ENCODE data around the gene NDUFC2. TPM values are rescaled to one million over a fixed set of nuclear protein-coding genes. Genes with fewer than 3 reads are reported as not detected.

The NDUFC2 gene
- total and polyA plus RNA-seq, 2 experiments from 2014 or later, result 122 to 711 TPM

DNA sequence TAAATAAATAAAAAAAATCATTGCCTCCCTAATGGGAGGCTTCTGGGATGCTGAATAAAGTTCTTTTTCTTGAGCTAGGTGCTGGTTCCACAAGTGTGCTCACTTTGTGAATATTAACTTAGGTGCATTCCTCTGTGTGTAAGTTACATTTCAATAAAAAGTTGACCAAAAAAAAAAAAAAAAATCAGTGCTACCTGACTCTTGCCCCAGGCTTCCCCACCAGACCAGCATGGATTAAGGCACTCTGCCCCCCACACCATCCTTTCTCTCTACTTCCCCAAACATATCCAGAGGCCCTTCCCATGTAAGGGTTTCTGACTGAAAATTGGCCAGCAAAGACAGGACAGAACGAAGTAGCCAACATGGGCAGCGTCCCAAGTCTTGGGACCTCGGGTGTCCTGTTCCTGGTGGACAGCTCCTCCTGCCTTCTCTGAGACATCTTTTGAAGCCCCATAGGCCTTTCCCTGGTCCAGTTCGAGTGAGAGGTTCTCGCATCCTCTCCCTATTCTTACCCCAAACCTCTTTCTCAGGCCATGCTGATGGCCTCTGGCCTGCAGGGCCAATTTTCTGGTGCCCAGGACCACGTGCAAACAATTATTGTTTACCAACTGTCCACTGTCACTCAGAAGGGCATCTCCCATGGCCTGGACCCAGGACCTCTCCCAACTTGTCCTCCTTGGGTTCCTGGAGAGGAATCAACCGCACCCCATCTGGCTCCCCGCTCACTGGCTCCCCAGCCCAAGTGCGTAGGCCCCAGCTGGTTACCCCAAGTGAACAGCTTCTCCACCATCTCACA lies 41.6 kb downstream of the NDUFC2 start:
- Histone ChIP-seq H3K4me1 (ENCODE audit: insufficient read depth) (peaks cover 3% of the 10 kb centered on the region), H3K4me2 (no peak overlapping the region), H3K27me3 (ENCODE audit: insufficient read depth) (no peaks in the 10 kb centered on the region), H3K9me2 (ENCODE audit: insufficient read depth) (peaks cover 6% of the 10 kb centered on the region; the same call in 1 of the 2 replicates), H3K27ac (ENCODE audit: low read depth) (no peak overlapping the region), H3K79me2 (replicated peaks; ENCODE audit: insufficient read depth) (no peaks in the 10 kb centered on the region), H3K4me3 (no peak overlapping the region), H2AFZ (no peak overlapping the region), H4K20me1 (replicated peaks; ENCODE audit: insufficient read depth) (no peaks in the 10 kb centered on the region), H3F3A (replicated peaks; ENCODE audit: low read depth) (no peaks in the 10 kb centered on the region), H3K36me3 (ENCODE audit: insufficient read depth) (no peaks in the 10 kb centered on the region)
- no peaks in the 10 kb centered on the region for H3K9me3 Mint-ChIP-seq
- H3K4me1 Mint-ChIP-seq, result peaks cover 19% of the 10 kb centered on the region
- DNase-seq (ENCODE audit: low spot score) (no peak), ATAC-seq (no peak)
- peaks cover 4% of the 10 kb centered on the region for H3K27me3 Mint-ChIP-seq (ENCODE audit: insufficient read depth, low read depth, poor library complexity)
- no peak overlapping the region for H3K4me3 Mint-ChIP-seq
- no peak for TF ChIP-seq EZH2phosphoT487 (IDR thresholded peaks at IDR 0.05; ENCODE audit: unreplicated experiment)
- no peak for TF ChIP-seq POLR2AphosphoS5 (IDR thresholded peaks at IDR 0.05; ENCODE audit: low read depth)
- no peak for TF ChIP-seq STAT1 (IDR thresholded peaks at IDR 0.05; ENCODE audit: unreplicated experiment)
- TF ChIP-seq, protein P1, sequence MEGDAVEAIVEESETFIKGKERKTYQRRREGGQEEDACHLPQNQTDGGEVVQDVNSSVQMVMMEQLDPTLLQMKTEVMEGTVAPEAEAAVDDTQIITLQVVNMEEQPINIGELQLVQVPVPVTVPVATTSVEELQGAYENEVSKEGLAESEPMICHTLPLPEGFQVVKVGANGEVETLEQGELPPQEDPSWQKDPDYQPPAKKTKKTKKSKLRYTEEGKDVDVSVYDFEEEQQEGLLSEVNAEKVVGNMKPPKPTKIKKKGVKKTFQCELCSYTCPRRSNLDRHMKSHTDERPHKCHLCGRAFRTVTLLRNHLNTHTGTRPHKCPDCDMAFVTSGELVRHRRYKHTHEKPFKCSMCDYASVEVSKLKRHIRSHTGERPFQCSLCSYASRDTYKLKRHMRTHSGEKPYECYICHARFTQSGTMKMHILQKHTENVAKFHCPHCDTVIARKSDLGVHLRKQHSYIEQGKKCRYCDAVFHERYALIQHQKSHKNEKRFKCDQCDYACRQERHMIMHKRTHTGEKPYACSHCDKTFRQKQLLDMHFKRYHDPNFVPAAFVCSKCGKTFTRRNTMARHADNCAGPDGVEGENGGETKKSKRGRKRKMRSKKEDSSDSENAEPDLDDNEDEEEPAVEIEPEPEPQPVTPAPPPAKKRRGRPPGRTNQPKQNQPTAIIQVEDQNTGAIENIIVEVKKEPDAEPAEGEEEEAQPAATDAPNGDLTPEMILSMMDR (conservative IDR thresholded peaks at IDR 0.05; ENCODE audit: low read depth in 2 of 2), result no peak
- TF ChIP-seq JUNB (IDR thresholded peaks at IDR 0.05; ENCODE audit: unreplicated experiment), result no peak
- no peak for TF ChIP-seq ZNF331 (CRISPR knock-in tag; IDR thresholded peaks at IDR 0.05; ENCODE audit: low read depth)
- TF ChIP-seq, protein P2, sequence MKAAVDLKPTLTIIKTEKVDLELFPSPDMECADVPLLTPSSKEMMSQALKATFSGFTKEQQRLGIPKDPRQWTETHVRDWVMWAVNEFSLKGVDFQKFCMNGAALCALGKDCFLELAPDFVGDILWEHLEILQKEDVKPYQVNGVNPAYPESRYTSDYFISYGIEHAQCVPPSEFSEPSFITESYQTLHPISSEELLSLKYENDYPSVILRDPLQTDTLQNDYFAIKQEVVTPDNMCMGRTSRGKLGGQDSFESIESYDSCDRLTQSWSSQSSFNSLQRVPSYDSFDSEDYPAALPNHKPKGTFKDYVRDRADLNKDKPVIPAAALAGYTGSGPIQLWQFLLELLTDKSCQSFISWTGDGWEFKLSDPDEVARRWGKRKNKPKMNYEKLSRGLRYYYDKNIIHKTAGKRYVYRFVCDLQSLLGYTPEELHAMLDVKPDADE (IDR thresholded peaks at IDR 0.05), result no peak
- TF ChIP-seq, protein P3, sequence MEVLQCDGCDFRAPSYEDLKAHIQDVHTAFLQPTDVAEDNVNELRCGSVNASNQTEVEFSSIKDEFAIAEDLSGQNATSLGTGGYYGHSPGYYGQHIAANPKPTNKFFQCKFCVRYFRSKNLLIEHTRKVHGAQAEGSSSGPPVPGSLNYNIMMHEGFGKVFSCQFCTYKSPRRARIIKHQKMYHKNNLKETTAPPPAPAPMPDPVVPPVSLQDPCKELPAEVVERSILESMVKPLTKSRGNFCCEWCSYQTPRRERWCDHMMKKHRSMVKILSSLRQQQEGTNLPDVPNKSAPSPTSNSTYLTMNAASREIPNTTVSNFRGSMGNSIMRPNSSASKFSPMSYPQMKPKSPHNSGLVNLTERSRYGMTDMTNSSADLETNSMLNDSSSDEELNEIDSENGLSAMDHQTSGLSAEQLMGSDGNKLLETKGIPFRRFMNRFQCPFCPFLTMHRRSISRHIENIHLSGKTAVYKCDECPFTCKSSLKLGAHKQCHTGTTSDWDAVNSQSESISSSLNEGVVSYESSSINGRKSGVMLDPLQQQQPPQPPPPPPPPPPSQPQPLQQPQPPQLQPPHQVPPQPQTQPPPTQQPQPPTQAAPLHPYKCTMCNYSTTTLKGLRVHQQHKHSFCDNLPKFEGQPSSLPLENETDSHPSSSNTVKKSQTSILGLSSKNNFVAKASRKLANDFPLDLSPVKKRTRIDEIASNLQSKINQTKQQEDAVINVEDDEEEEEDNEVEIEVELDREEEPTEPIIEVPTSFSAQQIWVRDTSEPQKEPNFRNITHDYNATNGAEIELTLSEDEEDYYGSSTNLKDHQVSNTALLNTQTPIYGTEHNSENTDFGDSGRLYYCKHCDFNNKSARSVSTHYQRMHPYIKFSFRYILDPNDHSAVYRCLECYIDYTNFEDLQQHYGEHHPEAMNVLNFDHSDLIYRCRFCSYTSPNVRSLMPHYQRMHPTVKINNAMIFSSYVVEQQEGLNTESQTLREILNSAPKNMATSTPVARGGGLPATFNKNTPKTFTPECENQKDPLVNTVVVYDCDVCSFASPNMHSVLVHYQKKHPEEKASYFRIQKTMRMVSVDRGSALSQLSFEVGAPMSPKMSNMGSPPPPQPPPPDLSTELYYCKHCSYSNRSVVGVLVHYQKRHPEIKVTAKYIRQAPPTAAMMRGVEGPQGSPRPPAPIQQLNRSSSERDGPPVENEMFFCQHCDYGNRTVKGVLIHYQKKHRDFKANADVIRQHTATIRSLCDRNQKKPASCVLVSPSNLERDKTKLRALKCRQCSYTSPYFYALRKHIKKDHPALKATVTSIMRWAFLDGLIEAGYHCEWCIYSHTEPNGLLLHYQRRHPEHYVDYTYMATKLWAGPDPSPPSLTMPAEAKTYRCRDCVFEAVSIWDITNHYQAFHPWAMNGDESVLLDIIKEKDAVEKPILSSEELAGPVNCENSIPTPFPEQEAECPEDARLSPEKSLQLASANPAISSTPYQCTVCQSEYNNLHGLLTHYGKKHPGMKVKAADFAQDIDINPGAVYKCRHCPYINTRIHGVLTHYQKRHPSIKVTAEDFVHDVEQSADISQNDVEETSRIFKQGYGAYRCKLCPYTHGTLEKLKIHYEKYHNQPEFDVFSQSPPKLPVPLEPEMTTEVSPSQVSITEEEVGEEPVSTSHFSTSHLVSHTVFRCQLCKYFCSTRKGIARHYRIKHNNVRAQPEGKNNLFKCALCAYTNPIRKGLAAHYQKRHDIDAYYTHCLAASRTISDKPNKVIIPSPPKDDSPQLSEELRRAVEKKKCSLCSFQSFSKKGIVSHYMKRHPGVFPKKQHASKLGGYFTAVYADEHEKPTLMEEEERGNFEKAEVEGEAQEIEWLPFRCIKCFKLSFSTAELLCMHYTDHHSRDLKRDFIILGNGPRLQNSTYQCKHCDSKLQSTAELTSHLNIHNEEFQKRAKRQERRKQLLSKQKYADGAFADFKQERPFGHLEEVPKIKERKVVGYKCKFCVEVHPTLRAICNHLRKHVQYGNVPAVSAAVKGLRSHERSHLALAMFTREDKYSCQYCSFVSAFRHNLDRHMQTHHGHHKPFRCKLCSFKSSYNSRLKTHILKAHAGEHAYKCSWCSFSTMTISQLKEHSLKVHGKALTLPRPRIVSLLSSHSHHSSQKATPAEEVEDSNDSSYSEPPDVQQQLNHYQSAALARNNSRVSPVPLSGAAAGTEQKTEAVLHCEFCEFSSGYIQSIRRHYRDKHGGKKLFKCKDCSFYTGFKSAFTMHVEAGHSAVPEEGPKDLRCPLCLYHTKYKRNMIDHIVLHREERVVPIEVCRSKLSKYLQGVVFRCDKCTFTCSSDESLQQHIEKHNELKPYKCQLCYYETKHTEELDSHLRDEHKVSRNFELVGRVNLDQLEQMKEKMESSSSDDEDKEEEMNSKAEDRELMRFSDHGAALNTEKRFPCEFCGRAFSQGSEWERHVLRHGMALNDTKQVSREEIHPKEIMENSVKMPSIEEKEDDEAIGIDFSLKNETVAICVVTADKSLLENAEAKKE (CRISPR knock-in tag; IDR thresholded peaks at IDR 0.05), result no peak
- TF ChIP-seq CREB1 (CRISPR knock-in tag; IDR thresholded peaks at IDR 0.05; ENCODE audit: low read depth), result no peak
- TF ChIP-seq, protein P4, sequence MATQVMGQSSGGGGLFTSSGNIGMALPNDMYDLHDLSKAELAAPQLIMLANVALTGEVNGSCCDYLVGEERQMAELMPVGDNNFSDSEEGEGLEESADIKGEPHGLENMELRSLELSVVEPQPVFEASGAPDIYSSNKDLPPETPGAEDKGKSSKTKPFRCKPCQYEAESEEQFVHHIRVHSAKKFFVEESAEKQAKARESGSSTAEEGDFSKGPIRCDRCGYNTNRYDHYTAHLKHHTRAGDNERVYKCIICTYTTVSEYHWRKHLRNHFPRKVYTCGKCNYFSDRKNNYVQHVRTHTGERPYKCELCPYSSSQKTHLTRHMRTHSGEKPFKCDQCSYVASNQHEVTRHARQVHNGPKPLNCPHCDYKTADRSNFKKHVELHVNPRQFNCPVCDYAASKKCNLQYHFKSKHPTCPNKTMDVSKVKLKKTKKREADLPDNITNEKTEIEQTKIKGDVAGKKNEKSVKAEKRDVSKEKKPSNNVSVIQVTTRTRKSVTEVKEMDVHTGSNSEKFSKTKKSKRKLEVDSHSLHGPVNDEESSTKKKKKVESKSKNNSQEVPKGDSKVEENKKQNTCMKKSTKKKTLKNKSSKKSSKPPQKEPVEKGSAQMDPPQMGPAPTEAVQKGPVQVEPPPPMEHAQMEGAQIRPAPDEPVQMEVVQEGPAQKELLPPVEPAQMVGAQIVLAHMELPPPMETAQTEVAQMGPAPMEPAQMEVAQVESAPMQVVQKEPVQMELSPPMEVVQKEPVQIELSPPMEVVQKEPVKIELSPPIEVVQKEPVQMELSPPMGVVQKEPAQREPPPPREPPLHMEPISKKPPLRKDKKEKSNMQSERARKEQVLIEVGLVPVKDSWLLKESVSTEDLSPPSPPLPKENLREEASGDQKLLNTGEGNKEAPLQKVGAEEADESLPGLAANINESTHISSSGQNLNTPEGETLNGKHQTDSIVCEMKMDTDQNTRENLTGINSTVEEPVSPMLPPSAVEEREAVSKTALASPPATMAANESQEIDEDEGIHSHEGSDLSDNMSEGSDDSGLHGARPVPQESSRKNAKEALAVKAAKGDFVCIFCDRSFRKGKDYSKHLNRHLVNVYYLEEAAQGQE (IDR thresholded peaks at IDR 0.05; ENCODE audit: unreplicated experiment), result no peak
- TF ChIP-seq EZH2 (IDR thresholded peaks at IDR 0.05; ENCODE audit: low read depth, unreplicated experiment), result no peak
- no peak for TF ChIP-seq NANOG (IDR thresholded peaks at IDR 0.05; ENCODE audit: borderline replicate concordance)
- no peak for TF ChIP-seq ZNF114 (CRISPR knock-in tag; IDR thresholded peaks at IDR 0.05)
- H3K27ac Mint-ChIP-seq, result no peak overlapping the region
- H3K36me3 Mint-ChIP-seq (ENCODE audit: low read depth), result no peaks in the 10 kb centered on the region
